SIG-M5 (cell line): Measurements from ENCODE around the gene NCBP1.

Experiments used
- DNase-seq: peaks from one replicate; lab custom pipeline; 2025; lab: John Stamatoyannopoulos, UW

NCBP1 gene

DNA sequence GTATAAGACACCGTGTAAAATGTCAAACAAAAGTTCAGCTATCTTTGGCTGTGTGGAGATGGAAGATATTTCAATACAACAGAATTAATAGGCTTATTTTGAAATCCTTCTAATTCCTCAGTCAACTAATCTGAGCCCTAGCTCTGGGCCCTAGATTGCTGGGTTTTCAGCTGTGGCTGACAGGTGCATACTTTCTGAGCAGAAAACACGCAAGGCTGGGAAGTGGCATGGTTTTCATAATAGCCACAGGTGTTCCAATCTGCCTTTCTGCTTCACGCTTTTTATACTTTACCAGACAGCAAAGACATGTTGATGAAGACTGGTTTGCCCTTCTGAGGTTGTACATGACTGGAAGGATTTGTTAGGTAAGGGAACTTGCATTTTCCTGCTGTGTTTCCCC lies 84.2 kb downstream of the NCBP1 start:
- DNase-seq = no peak

DNA sequence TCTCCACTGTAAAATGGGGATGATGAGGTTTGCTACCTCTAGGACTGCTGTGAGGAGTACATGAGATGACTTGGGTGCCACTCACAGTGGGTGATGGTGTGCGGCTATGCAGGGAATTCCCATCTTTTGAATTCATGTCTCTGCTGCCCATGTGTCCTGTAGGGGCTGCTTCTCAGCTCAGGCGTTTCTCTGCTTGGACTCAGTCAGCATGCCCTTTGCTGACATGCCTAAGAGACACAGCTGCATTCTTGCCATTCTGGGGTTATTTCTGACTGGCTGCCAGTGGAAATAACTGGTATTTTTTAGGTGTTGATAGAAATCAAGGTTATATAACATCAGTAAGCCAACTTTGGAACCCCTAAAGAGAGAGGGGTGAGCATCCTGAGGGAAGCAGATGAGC lies 87.8 kb downstream of the NCBP1 start:
- DNase-seq = no peak

DNA sequence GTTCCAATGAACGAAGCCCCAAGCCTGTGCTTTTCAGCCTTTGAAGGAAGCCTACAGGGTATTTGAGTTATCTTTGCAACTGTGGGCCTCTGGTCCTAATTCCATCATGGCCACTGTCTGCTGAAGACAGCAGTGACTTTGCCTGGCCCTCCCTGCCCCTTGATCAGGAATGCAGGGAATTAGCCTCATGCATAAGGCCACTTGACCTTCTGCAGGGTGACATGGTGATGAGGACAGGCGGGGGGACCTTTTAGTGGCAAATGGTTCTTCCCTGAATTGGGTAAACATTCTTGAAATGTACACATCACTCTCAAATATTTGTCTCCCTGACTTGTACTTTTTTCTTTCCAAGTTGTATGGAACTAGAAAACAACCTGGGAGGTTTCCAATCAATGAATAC lies 88.7 kb downstream of the NCBP1 start:
- no peak for DNase-seq
